ENCODE data around the gene CTNNA2.

CTNNA2 gene

GRCh38 chr2:79512442-79513401 is at the start of gene CTNNA2:
Gene CTNNA2 (plus strand): TSS chr2:79513051.
- DNase-seq: peak; percentile 14

GRCh38 chr2:79487399-79487798 is 25.5 kb upstream of the CTNNA2 start:
- DNase-seq: no peak

- DNase-seq: no peak
These were observed 1.4 kb upstream of the CTNNA2 start for GRCh38 chr2:79511320-79511951.

GRCh38 chr2:79513711-79514110 is 860 bp downstream of the CTNNA2 start:
- DNase-seq: no peak

GRCh38 chr2:79529636-79530035 is 16.8 kb downstream of the CTNNA2 start:
- DNase-seq: no peak

GRCh38 chr2:79530443-79530842 is 17.6 kb downstream of the CTNNA2 start:
- DNase-seq: no peak

- no peak for DNase-seq
These were observed 34.7 kb downstream of the CTNNA2 start for GRCh38 chr2:79547568-79547967.

GRCh38 chr2:79552653-79553052 is 39.8 kb downstream of the CTNNA2 start:
- DNase-seq: no peak

- no peak for DNase-seq
These were observed 42.0 kb downstream of the CTNNA2 start for GRCh38 chr2:79554899-79555298.

GRCh38 chr2:79564065-79564464 is 51.2 kb downstream of the CTNNA2 start:
- DNase-seq: no peak

GRCh38 chr2:79569048-79569447 is 56.2 kb downstream of the CTNNA2 start:
- DNase-seq: no peak

- no peak for DNase-seq
These were observed 61.2 kb downstream of the CTNNA2 start for GRCh38 chr2:79573895-79574674.

- DNase-seq: no peak
These were observed 63.6 kb downstream of the CTNNA2 start for GRCh38 chr2:79576451-79576850.

- DNase-seq: no peak
These were observed 66.1 kb downstream of the CTNNA2 start for GRCh38 chr2:79578952-79579351.

- no peak for DNase-seq
These were observed 67.3 kb downstream of the CTNNA2 start for GRCh38 chr2:79580175-79580574.

GRCh38 chr2:79585701-79586433 is 73.0 kb downstream of the CTNNA2 start:
- no peak for DNase-seq

- no peak for DNase-seq
These were observed 78.4 kb downstream of the CTNNA2 start for GRCh38 chr2:79591281-79591680.

- DNase-seq: no peak
These were observed 80.5 kb downstream of the CTNNA2 start for GRCh38 chr2:79593237-79593867.

- DNase-seq: no peak
These were observed 83.6 kb downstream of the CTNNA2 start for GRCh38 chr2:79596403-79596802.

- no peak for DNase-seq
These were observed 91.9 kb downstream of the CTNNA2 start for GRCh38 chr2:79604748-79605147.

GRCh38 chr2:79611448-79612016 is 98.7 kb downstream of the CTNNA2 start:
- no peak for DNase-seq

GRCh38 chr2:79612999-79613398 is 100.1 kb downstream of the CTNNA2 start:
- DNase-seq: no peak
